Measurements from ENCODE around the gene TPRX1.

The TPRX1 gene

DNA sequence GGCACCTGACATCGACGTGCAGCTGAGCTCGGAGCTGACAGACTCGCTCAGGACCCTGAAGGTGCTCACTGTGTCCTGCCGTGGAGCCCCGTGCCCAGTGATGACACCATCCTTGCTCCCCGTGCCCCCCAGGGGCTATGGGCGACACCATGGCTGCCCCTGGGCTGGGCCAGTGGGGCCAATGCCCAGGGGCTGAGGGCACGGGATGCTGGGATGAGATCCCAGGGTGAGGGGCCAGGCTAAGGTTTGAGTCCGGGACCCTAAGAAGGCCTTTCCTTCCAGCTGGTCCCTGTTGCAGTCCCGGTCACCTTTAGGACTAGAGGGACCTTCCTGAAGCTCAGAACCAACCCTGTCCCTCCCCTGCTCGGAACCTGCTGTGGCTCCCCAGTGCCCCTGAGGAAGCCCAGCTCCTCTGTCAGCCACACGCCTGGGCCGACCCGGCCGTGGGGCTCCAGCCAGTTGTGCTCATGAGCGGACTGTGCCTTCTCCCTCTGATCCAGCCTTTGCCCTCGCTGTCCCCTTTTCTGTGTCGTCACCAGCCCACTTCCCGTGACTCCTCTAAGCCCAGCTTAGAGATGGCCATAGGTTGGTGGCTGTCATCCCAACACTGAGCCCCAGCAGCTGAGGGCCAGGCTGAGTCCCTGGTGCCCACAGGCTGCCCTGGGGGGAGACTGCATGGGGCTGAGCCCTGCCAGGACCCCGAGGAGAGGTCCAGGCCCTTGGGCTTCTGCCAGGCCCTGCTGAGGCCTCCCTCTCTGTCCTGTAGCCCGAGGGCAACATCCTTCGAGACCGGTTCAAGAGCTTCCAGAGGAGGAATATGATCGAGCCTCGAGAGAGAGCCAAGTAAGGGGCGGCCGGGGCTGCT, 48.4 kb downstream of the TPRX1 start:
- no peak for DNase-seq
- H3K79me2 ChIP-seq (ENCODE audit: control insufficient read depth, insufficient read depth, low read length) = no peaks in the 10 kb centered on the region
- no peak overlapping the region for H3K27ac ChIP-seq (ENCODE audit: low read depth, low read length)
- no peaks in the 10 kb centered on the region for H3K27me3 ChIP-seq (ENCODE audit: insufficient read depth, low read length, poor library complexity)
- no peak overlapping the region for H2AK5ac ChIP-seq (ENCODE audit: low read length)
- H3K23ac ChIP-seq (ENCODE audit: low read length) = no peak overlapping the region
- no peaks in the 10 kb centered on the region for H3K4me1 ChIP-seq (ENCODE audit: control insufficient read depth, low read depth, low read length)
- no peak overlapping the region for H2BK5ac ChIP-seq (ENCODE audit: low read length)
- no CpG with 5 or more reads among the region's 28 CpGs for WGBS (ENCODE audit: extremely low coverage, insufficient coverage, low lambda C conversion rate)
- H3K36me3 ChIP-seq (ENCODE audit: control insufficient read depth, insufficient read depth, low read length) = peaks cover 28% of the 10 kb centered on the region
- no peak overlapping the region for H3K9ac ChIP-seq (ENCODE audit: low read length)
- no peak overlapping the region for H2BK15ac ChIP-seq (replicated peaks; ENCODE audit: low read depth)
- H4K5ac ChIP-seq (ENCODE audit: low read length) = no peak overlapping the region
- no peak overlapping the region for H4K8ac ChIP-seq (ENCODE audit: low read depth, low read length)
- H3K56ac ChIP-seq (ENCODE audit: low read length) = no peak overlapping the region
- no peaks in the 10 kb centered on the region for H3K79me1 ChIP-seq (ENCODE audit: low read length)
- H3K4me2 ChIP-seq (ENCODE audit: low read length) = no peak overlapping the region
- no peak overlapping the region for H3K4ac ChIP-seq (ENCODE audit: low read depth, low read length)
- no peak overlapping the region for H3K18ac ChIP-seq (ENCODE audit: low read length)
- no peak overlapping the region for H2BK120ac ChIP-seq (ENCODE audit: low read depth, low read length)
- H3K4me3 ChIP-seq (ENCODE audit: low read length) = no peak overlapping the region

- Histone ChIP-seq H2BK15ac (replicated peaks; ENCODE audit: low read depth) (no peak overlapping the region), H3K4me3 (ENCODE audit: low read length) (no peak overlapping the region), H3K4me2 (ENCODE audit: low read length) (no peak overlapping the region), H3K18ac (ENCODE audit: low read length) (no peak overlapping the region), H3K79me1 (ENCODE audit: low read length) (peaks cover under 1% of the 10 kb centered on the region), H4K8ac (ENCODE audit: low read depth, low read length) (no peak overlapping the region), H3K27ac (ENCODE audit: low read depth, low read length) (no peak overlapping the region), H3K36me3 (ENCODE audit: control insufficient read depth, insufficient read depth, low read length) (peaks cover 31% of the 10 kb centered on the region), H3K4ac (ENCODE audit: low read depth, low read length) (no peak overlapping the region), H2BK5ac (ENCODE audit: low read length) (no peak overlapping the region), H3K9ac (ENCODE audit: low read length) (no peak overlapping the region), H4K5ac (ENCODE audit: low read length) (no peak overlapping the region), H3K23ac (ENCODE audit: low read length) (no peak overlapping the region), H3K27me3 (ENCODE audit: insufficient read depth, low read length, poor library complexity) (no peaks in the 10 kb centered on the region), H2BK120ac (ENCODE audit: low read depth, low read length) (no peak overlapping the region), H3K79me2 (ENCODE audit: control insufficient read depth, insufficient read depth, low read length) (no peaks in the 10 kb centered on the region), H3K56ac (ENCODE audit: low read length) (no peak overlapping the region), H2AK5ac (ENCODE audit: low read length) (no peak overlapping the region), H3K4me1 (ENCODE audit: control insufficient read depth, low read depth, low read length) (no peaks in the 10 kb centered on the region)
- DNase-seq = no peak
- no CpG with 5 or more reads among the region's 36 CpGs for WGBS (ENCODE audit: extremely low coverage, insufficient coverage, low lambda C conversion rate)
Measured at GRCh38 chr19:47755065-47755761, 49.1 kb downstream of the TPRX1 start.

- peaks cover 35% of the 10 kb centered on the region for H3K36me3 ChIP-seq (ENCODE audit: control insufficient read depth, insufficient read depth, low read length)
- no peak overlapping the region for H3K4ac ChIP-seq (ENCODE audit: low read depth, low read length)
- no CpG with 5 or more reads among the region's 37 CpGs for WGBS (ENCODE audit: extremely low coverage, insufficient coverage, low lambda C conversion rate)
- no peak overlapping the region for H2BK15ac ChIP-seq (replicated peaks; ENCODE audit: low read depth)
- no peak overlapping the region for H4K5ac ChIP-seq (ENCODE audit: low read length)
- no peak overlapping the region for H2BK120ac ChIP-seq (ENCODE audit: low read depth, low read length)
- H3K79me1 ChIP-seq (ENCODE audit: low read length) = peaks cover 1% of the 10 kb centered on the region
- H3K79me2 ChIP-seq (ENCODE audit: control insufficient read depth, insufficient read depth, low read length) = no peaks in the 10 kb centered on the region
- no peak overlapping the region for H2BK5ac ChIP-seq (ENCODE audit: low read length)
- no peak overlapping the region for H3K4me3 ChIP-seq (ENCODE audit: low read length)
- H3K4me2 ChIP-seq (ENCODE audit: low read length) = no peak overlapping the region
- H3K56ac ChIP-seq (ENCODE audit: low read length) = no peak overlapping the region
- H2AK5ac ChIP-seq (ENCODE audit: low read length) = no peak overlapping the region
- no peak overlapping the region for H3K18ac ChIP-seq (ENCODE audit: low read length)
- H3K9ac ChIP-seq (ENCODE audit: low read length) = no peak overlapping the region
- no peak for DNase-seq
- no peaks in the 10 kb centered on the region for H3K4me1 ChIP-seq (ENCODE audit: control insufficient read depth, low read depth, low read length)
- H3K23ac ChIP-seq (ENCODE audit: low read length) = no peak overlapping the region
- no peak overlapping the region for H3K27ac ChIP-seq (ENCODE audit: low read depth, low read length)
- H3K27me3 ChIP-seq (ENCODE audit: insufficient read depth, low read length, poor library complexity) = no peaks in the 10 kb centered on the region
- H4K8ac ChIP-seq (ENCODE audit: low read depth, low read length) = no peak overlapping the region
Measured at GRCh38 chr19:47754206-47755064, 49.9 kb downstream of the TPRX1 start.

DNA sequence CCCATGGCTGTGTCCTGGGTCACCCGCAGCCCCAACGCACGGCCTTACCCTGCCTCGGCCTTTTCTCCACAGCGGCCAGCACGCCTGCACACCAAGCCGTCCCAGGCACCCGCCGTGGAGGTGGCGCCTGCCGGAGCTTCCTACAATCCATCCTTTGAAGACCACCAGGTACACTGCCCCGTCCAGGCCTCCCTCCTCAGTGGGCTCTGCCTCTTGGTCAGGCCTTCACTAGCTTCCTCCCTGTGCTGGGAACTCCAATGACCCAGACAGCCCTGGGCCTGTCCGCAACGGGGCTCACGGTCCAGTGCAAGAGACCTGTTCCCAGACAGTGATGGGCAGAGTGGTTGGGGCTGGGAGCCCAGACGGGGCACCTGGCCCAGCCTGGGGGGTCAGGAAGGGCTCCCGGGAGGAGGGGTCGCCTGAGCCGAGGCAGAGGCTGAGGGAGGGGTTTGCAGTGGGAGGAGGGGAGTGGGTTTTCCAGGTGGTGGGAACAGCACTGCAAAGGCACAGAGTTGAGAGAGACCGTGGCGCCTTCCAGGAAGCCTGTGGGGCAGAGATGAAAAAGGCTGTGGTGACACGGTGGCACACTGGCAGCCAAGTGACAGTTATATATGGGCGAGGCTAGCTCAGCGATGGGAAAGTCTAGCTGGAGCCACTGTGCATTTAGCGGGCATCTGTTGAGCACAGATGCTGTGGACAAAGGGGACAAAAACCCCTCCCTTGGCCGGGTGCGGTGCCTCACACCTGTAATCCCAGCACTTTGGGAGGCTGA, 51.7 kb downstream of the TPRX1 start:
- Histone ChIP-seq H3K4me1 (ENCODE audit: control insufficient read depth, low read depth, low read length) (no peaks in the 10 kb centered on the region), H2BK15ac (replicated peaks; ENCODE audit: low read depth) (no peak overlapping the region), H3K4me2 (ENCODE audit: low read length) (no peak overlapping the region), H4K8ac (ENCODE audit: low read depth, low read length) (no peak overlapping the region), H2BK5ac (ENCODE audit: low read length) (no peak overlapping the region), H3K79me1 (ENCODE audit: low read length) (peaks cover 8% of the 10 kb centered on the region), H2BK120ac (ENCODE audit: low read depth, low read length) (no peak overlapping the region), H3K4ac (ENCODE audit: low read depth, low read length) (no peak overlapping the region), H3K79me2 (ENCODE audit: control insufficient read depth, insufficient read depth, low read length) (peaks cover 10% of the 10 kb centered on the region), H3K4me3 (ENCODE audit: low read length) (no peak overlapping the region), H3K27ac (ENCODE audit: low read depth, low read length) (no peak overlapping the region), H2AK5ac (ENCODE audit: low read length) (no peak overlapping the region), H3K56ac (ENCODE audit: low read length) (no peak overlapping the region), H3K36me3 (ENCODE audit: control insufficient read depth, insufficient read depth, low read length) (peaks cover 40% of the 10 kb centered on the region), H3K23ac (ENCODE audit: low read length) (no peak overlapping the region), H4K5ac (ENCODE audit: low read length) (no peak overlapping the region), H3K9ac (ENCODE audit: low read length) (no peak overlapping the region), H3K18ac (ENCODE audit: low read length) (no peak overlapping the region), H3K27me3 (ENCODE audit: insufficient read depth, low read length, poor library complexity) (no peaks in the 10 kb centered on the region)
- WGBS (ENCODE audit: extremely low coverage, insufficient coverage, low lambda C conversion rate) = no CpG with 5 or more reads among the region's 27 CpGs
- no peak for DNase-seq

Data from mesendoderm (in vitro differentiated cells).